ENCODE measurements around the gene CBX7. TPM values are rescaled to one million over a fixed set of nuclear protein-coding genes. Genes with fewer than 3 reads are reported as not detected.
A peak's percentile ranks its signal among the peaks of the same experiment; 100 is the strongest.

CBX7 gene
- total and polyA plus RNA-seq, 9 of the 15 experiments (the other 6 are each of a cell fraction or from before 2014, with no cell fraction given), result 0.04 to 5.2 (median 2.8) TPM

GRCh38 chr22:39109361-39109760 lies 43.1 kb downstream of the CBX7 start (continued):
- TF ChIP-seq CHD7 (IDR thresholded peaks at IDR 0.05; ENCODE audit: low read depth, low read length) (no peak), MEIS2 (IDR thresholded peaks at IDR 0.05; ENCODE audit: partially characterized antibody) (peak; percentile 10), ERF (CRISPR knock-in tag; IDR thresholded peaks at IDR 0.05) (no peak), PKNOX1 (IDR thresholded peaks at IDR 0.05) (peak; percentile 11; the same call in 1 of the 2 replicates)

All from K562 (cell line).